ENCODE results near the gene TRPV6. TPM values are rescaled to one million over a fixed set of nuclear protein-coding genes. Genes with fewer than 3 reads are reported as not detected.

TRPV6 gene
- total RNA-seq, 1 donor from 2014 or later: 7.6 TPM

DNA sequence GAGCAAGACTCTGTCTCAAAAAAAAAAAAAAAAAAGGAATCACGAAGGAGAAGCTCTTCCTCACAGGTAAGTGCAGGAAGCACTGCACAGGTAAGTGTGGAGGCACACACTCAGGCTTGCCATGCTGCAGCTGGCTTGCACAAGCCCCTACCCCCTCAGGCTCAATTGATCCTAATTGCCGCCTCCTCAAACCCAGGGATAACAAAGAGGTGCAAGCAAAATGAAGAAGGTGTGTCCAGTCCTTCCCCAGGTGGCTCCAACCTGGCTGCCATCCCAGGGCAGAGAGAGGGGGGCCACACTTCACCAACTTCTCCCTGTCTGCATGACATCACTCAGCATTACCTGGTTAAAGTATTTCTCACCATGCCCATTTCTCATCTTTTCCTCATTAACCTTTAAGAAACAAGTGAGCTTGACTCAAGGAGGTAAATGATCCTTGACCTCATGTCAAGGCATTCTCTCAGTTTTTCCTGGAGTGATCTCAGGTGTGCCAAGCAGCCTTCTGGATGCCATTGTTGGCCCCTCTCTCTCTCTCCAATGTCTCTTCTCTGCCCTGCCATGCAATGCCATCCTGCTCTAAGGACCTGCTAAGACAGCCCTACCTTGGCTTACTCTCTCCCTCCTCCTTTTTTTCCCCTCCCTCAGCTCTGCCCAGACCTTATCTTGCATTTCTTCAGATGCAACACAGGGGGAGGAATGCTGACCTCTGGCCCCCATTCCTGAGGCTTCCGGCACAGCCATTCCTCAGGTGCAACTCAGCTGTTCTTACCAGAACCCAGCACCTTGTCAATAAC, 13.0 kb upstream of the TRPV6 start:
- DNase-seq (ENCODE audit: low read depth): no peak
- no peaks in the 10 kb centered on the region for H3K36me3 ChIP-seq (ENCODE audit: control insufficient read depth, insufficient read depth, low read length)
- no peak overlapping the region for H3K4me3 ChIP-seq (ENCODE audit: low read depth, low read length)
- TF ChIP-seq, protein P1, sequence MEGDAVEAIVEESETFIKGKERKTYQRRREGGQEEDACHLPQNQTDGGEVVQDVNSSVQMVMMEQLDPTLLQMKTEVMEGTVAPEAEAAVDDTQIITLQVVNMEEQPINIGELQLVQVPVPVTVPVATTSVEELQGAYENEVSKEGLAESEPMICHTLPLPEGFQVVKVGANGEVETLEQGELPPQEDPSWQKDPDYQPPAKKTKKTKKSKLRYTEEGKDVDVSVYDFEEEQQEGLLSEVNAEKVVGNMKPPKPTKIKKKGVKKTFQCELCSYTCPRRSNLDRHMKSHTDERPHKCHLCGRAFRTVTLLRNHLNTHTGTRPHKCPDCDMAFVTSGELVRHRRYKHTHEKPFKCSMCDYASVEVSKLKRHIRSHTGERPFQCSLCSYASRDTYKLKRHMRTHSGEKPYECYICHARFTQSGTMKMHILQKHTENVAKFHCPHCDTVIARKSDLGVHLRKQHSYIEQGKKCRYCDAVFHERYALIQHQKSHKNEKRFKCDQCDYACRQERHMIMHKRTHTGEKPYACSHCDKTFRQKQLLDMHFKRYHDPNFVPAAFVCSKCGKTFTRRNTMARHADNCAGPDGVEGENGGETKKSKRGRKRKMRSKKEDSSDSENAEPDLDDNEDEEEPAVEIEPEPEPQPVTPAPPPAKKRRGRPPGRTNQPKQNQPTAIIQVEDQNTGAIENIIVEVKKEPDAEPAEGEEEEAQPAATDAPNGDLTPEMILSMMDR (IDR thresholded peaks at IDR 0.05; ENCODE audit: insufficient read depth, low read length, poor library complexity, severe bottlenecking): no peak
- no peaks in the 10 kb centered on the region for H3K27me3 ChIP-seq (ENCODE audit: control insufficient read depth, insufficient read depth, low read length)

DNA sequence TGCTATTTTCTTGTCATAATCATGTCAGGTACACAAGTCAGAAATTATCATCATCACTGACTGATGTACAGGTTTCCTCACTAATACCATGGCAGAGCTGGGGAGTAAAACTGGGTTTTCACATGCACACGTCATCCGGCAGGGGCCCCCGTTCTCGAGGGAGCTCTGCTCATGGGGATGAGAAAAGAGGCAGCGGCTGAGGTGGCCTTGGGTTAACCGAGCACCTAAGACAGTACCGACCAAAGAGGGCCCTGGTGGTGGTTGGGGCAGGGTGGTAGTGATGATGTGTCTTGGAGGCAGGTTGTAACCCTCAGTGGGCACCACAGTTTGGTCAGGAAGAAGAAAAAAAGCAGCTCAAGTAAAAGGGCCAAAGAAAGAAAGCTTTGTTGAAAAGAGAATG, 12.1 kb upstream of the TRPV6 start:
- DNase-seq (ENCODE audit: low read depth): no peak
- TF ChIP-seq, protein P1 (IDR thresholded peaks at IDR 0.05; ENCODE audit: insufficient read depth, low read length, poor library complexity, severe bottlenecking): no peak
- Histone ChIP-seq H3K36me3 (ENCODE audit: control insufficient read depth, insufficient read depth, low read length) (no peaks in the 10 kb centered on the region), H3K4me3 (ENCODE audit: low read depth, low read length) (no peak overlapping the region), H3K27me3 (ENCODE audit: control insufficient read depth, insufficient read depth, low read length) (no peaks in the 10 kb centered on the region)

DNA sequence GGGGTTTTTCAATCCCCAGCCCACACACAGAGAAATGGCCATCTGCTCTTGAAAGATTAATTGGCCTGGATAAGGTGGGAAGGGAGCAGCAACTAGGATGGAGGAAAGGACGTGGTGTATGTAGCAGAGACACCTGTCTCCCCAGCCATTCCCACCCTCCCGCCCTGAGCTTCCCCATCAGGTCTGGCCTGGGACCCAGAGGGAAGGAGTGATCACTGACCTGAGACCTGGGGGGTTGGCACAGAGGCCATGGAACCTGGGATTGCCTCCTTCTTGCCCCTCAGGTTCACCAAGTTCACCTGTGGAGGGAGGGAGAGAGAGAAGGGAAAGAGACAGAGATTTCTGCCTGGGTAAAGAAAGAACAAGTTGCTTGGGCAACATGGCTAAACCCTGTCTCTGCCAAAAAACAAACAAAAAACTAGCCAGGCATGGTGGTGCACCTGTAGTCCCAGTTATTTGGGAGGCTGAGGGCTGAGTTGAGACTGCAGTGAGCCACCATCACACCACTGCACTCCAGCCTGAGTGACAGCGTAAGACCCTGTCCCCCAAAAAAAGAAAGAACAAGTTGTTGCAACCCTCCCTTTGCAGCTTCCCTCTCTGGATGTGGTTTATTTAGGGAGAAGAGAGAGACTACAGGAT, 11.3 kb upstream of the TRPV6 start:
- no peak for DNase-seq (ENCODE audit: low read depth)
- TF ChIP-seq, protein P1 (IDR thresholded peaks at IDR 0.05; ENCODE audit: insufficient read depth, low read length, poor library complexity, severe bottlenecking): no peak
- H3K36me3 ChIP-seq (ENCODE audit: control insufficient read depth, insufficient read depth, low read length): no peaks in the 10 kb centered on the region

DNA sequence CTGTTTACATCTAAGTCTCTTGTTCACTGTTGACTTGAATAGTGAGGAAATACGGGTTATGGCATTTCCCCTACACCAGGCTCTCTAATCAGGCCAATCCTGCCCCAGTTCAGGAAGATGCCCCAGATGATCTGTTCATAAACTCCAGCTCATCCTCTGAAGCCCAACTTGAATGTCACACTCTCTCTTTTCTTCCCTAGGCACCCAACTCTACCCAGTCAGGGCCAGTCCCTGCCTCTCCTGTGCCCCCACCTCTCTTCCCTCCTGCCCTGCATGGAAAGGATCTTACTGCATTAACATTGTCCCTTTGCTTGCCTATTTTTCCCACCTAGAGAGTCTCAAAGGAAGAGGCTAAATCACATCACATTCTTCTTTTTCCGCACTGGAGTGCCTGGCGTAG, 10.6 kb upstream of the TRPV6 start:
- H3K4me3 ChIP-seq (ENCODE audit: low read depth, low read length): no peak overlapping the region
- no peaks in the 10 kb centered on the region for H3K27me3 ChIP-seq (ENCODE audit: control insufficient read depth, insufficient read depth, low read length)
- H3K36me3 ChIP-seq (ENCODE audit: control insufficient read depth, insufficient read depth, low read length): no peaks in the 10 kb centered on the region
- no peak for DNase-seq (ENCODE audit: low read depth)
- TF ChIP-seq, protein P1 (IDR thresholded peaks at IDR 0.05; ENCODE audit: insufficient read depth, low read length, poor library complexity, severe bottlenecking): no peak

More for the DNA sequence above, 11.3 kb upstream of the TRPV6 start:
- H3K27me3 ChIP-seq (ENCODE audit: control insufficient read depth, insufficient read depth, low read length): no peaks in the 10 kb centered on the region
- no peak overlapping the region for H3K4me3 ChIP-seq (ENCODE audit: low read depth, low read length)

DNA sequence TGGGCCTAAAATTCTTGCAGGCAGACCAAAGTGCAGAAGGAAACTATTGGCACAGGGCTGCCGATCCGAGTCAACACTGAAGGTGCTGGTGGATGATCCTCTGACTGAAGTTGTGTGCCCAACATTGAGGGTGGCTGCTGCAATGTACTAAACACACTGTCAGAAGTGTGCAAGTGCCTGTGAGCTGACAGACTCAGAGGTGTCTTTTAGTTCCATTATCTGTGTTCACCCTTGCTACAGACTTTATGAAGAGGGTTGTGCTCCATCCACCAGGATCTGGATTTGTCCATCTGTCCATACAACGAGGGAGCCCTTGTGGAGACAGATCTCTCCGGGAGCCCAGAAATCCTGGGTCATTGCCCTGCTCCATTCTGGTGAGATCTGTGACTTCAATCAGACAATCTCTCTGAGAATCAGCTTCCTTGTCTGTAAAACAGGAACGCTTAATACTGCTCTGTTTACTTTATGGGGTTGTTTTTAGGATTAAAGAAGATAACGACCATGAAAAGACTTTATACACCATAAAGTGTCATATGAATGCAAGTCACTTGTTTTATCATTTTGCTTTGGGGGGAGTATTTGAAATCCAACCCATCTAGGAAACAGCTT, 9.5 kb upstream of the TRPV6 start:
- Histone ChIP-seq H3K27me3 (ENCODE audit: control insufficient read depth, insufficient read depth, low read length) (no peaks in the 10 kb centered on the region), H3K4me3 (ENCODE audit: low read depth, low read length) (no peak overlapping the region), H3K36me3 (ENCODE audit: control insufficient read depth, insufficient read depth, low read length) (no peaks in the 10 kb centered on the region)
- no peak for DNase-seq (ENCODE audit: low read depth)
- TF ChIP-seq, protein P1 (IDR thresholded peaks at IDR 0.05; ENCODE audit: insufficient read depth, low read length, poor library complexity, severe bottlenecking): no peak
